ENCODE data around the gene GPR153.

DNA sequence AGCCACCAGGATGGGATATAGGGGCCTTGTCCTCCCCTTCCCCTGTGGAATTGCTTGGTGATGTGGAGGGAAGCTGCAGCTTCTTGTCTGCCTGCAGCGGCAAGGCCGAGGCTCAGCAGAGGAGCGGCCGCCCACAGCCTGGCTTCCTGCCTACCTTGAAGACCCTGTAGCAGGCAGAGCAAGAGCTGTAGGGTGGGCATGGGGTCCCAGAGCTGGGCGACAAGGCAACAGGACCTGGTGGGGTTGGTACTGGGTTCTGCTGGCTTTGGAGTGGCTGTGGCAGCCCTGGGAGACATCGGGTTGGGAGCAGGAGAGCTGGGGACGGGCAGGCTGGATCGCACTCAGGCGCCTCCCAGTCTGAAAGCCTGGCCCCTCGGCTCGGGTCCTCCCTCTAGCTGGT, 5.7 kb upstream of the GPR153 start:
- TF ChIP-seq, protein P1, sequence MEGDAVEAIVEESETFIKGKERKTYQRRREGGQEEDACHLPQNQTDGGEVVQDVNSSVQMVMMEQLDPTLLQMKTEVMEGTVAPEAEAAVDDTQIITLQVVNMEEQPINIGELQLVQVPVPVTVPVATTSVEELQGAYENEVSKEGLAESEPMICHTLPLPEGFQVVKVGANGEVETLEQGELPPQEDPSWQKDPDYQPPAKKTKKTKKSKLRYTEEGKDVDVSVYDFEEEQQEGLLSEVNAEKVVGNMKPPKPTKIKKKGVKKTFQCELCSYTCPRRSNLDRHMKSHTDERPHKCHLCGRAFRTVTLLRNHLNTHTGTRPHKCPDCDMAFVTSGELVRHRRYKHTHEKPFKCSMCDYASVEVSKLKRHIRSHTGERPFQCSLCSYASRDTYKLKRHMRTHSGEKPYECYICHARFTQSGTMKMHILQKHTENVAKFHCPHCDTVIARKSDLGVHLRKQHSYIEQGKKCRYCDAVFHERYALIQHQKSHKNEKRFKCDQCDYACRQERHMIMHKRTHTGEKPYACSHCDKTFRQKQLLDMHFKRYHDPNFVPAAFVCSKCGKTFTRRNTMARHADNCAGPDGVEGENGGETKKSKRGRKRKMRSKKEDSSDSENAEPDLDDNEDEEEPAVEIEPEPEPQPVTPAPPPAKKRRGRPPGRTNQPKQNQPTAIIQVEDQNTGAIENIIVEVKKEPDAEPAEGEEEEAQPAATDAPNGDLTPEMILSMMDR (IDR thresholded peaks at IDR 0.05): no peak
- TF ChIP-seq POLR2A (IDR thresholded peaks at IDR 0.05): no peak
